K562 (cell line): ENCODE data around the gene IRF3. TPM values are rescaled to one million over a fixed set of nuclear protein-coding genes. Genes with fewer than 3 reads are reported as not detected.
A peak's percentile ranks its signal among the peaks of the same experiment; 100 is the strongest.

Experiments used
- ATAC-seq: fragments of 200-7000 bp; cut with Tn5 transposase; 3 replicates; pipeline ENCODE4 v1.9.1; 2020; ENCODE audit warnings: moderate library complexity
- BruUV-seq: library from RNA; stranded (reverse); fragments of 400-500 nt; replicated peaks from 2 replicates; lab custom pipeline; 2021; lab: Mats Ljungman, UMichigan
- CTCF ChIA-PET: fragments of 300-600 bp; formaldehyde crosslinking; extraction: SDS; loops from one replicate; lab custom pipeline; 2021; ENCODE audit warnings: low intra/inter-chr PET ratio; lab: Yijun Ruan, JAX
- POLR2A ChIA-PET: fragments of 300-600, 350-650 bp; sonication (Branson Sonifier 250); formaldehyde crosslinking; extraction: SDS; loops from one replicate; lab custom pipeline; 2021; ENCODE audit warnings: antibody characterized with exemption, inconsistent platforms; lab: Yijun Ruan, JAX
- DNase-seq, 4 experiments: peaks; one replicate each; pipeline versions ENCODE4 v3.0.0 to v3.0.0-alpha.2; 2011 to 2018; ENCODE audit warnings: low spot score in 3 of 4, mixed read lengths in 3 of 4; ENCODE audit errors: extremely low read depth in 1 of 4
- FAIRE-seq: peaks from 2 replicates; lab custom pipeline; 2011; peaks lifted over from hg19 to GRCh38; lab: Jason Lieb, UNC
- H2AFZ ChIP-seq: 2 replicates; pipeline ENCODE4 v1.6.0; 2011; ENCODE audit warnings: low read depth, low read length, control low read depth, inconsistent platforms
- H3K27ac ChIP-seq: fragments of 200-600 bp; 3 replicates; pipeline ENCODE4 v1.8.0; 2011; ENCODE audit warnings: low read depth, mild to moderate bottlenecking, control low read depth, inconsistent platforms, low read length, moderate library complexity, mixed read lengths; ENCODE audit errors: extremely low read depth
- H3K27me3 ChIP-seq, 2 experiments: fragments of 300-600 bp in 1 of 2; 2 replicates in 1 of 2; 3 replicates in 1 of 2; pipeline versions ENCODE4 v1.6.0 to v1.8.0; 2011; ENCODE audit warnings: inconsistent platforms in 2 of 2, low read length in 2 of 2, mild to moderate bottlenecking in 1 of 2, mixed read lengths in 1 of 2, moderate library complexity in 1 of 2; ENCODE audit not compliant: control insufficient read depth in 2 of 2, insufficient read depth in 2 of 2
- H3K36me3 ChIP-seq: fragments of 300-600 bp; 3 replicates; pipeline ENCODE4 v1.8.0; 2011; ENCODE audit warnings: mild to moderate bottlenecking, low read length, inconsistent platforms; ENCODE audit not compliant: control insufficient read depth, insufficient read depth
- H3K4me1 ChIP-seq, 2 experiments: fragments of 200-600 bp in 1 of 2; replicated peaks in 1 of 2; 2 replicates in 1 of 2; 3 replicates in 1 of 2; pipeline versions ENCODE4 v1.5.1 to v1.8.0; 2011; ENCODE audit warnings: inconsistent platforms in 2 of 2, low read length in 2 of 2, mild to moderate bottlenecking in 1 of 2, mixed read lengths in 1 of 2, moderate library complexity in 1 of 2; ENCODE audit not compliant: control insufficient read depth in 2 of 2, insufficient read depth in 2 of 2
- H3K4me2 ChIP-seq: 2 replicates; pipeline ENCODE4 v1.6.1; 2011; ENCODE audit warnings: low read length, control low read depth, inconsistent platforms, mixed read lengths; ENCODE audit not compliant: insufficient read depth
- H3K4me3 ChIP-seq: fragments of 200-600 bp; sonication (generic), shearing (Covaris generic); 2 replicates; pipeline ENCODE4 v1.5.1; 2016; ENCODE audit warnings: control low read depth, inconsistent platforms
- H3K79me2 ChIP-seq: fragments of 200-600 bp; 3 replicates; pipeline ENCODE4 v1.8.0; 2011; ENCODE audit warnings: low read length, inconsistent platforms; ENCODE audit not compliant: control insufficient read depth, insufficient read depth
- H3K9ac ChIP-seq, 2 experiments: 2 replicates each; pipeline versions ENCODE4 v1.6.0 to v1.6.1; 2011; ENCODE audit warnings: low read depth in 2 of 2, low read length in 2 of 2, control low read depth in 1 of 2, inconsistent platforms in 1 of 2, mild to moderate bottlenecking in 1 of 2, mixed read lengths in 1 of 2; ENCODE audit not compliant: insufficient read depth in 1 of 2
- H3K9me1 ChIP-seq: one replicate; pipeline ENCODE4 v1.6.0; 2011; ENCODE audit warnings: inconsistent platforms, mild to moderate bottlenecking, low read length, moderate library complexity; ENCODE audit not compliant: control insufficient read depth, insufficient read depth
- H3K9me3 ChIP-seq: replicated peaks from 2 replicates; pipeline ENCODE4 v1.5.1; 2011; ENCODE audit warnings: low read depth, low read length, inconsistent platforms; ENCODE audit not compliant: control insufficient read depth, insufficient read depth
- H4K20me1 ChIP-seq: replicated peaks from 2 replicates; pipeline ENCODE4 v1.6.1; 2011; ENCODE audit warnings: low read length, inconsistent platforms, mixed read lengths; ENCODE audit not compliant: control insufficient read depth, insufficient read depth
- FOXJ3 ChIP-seq: sonication (generic); formaldehyde crosslinking; IDR thresholded peaks from 2 replicates; pipeline ENCODE4 v1.4.0; 2020; ENCODE audit warnings: mild to moderate bottlenecking, missing genetic modification reagents
- POLR2G ChIP-seq: fragments of 200-400 bp; formaldehyde crosslinking; IDR thresholded peaks from 2 replicates; pipeline ENCODE4 v1.6.1; 2017; ENCODE audit warnings: low read depth, mild to moderate bottlenecking, antibody characterized with exemption, low read length, moderate library complexity
- WGBS: fragments of 100-300 bp; shearing (Covaris generic); methylation state at CpG from one replicate; pipeline ENCODE4 v1.1.6; 2016; ENCODE audit warnings: low coverage, mixed read lengths; ENCODE audit not compliant: insufficient coverage; ENCODE audit errors: missing lambda C conversion rate; 5-methylcytosine and 5-hydroxymethylcytosine counted together
- in situ Hi-C: fragments of 300-500 bp; cut with MboI; formaldehyde crosslinking; loops from 4 replicates; pipeline ENCODE4 v1.15.0; 2018; ENCODE audit warnings: inconsistent platforms, mixed read lengths
- intact Hi-C: fragments of 100-400 bp; cut with micrococcal nuclease; formaldehyde crosslinking; loops from 2 replicates; pipeline ENCODE4 v1.14.2; 2022
- polyA plus RNA-seq, 8 experiments: library from polyadenylated mRNA; depleted of rRNA in 4 of 8; stranded (reverse) in 5 of 8; unstranded in 3 of 8; fragments of >200 nt; fragmentation: Nextera tagmentation in 2 of 8; fragmentation: Illumina TruSeq in 1 of 8; extraction: Ambion mirVana in 2 of 8; extraction: Trizol in 1 of 8; gene quantifications; 2 replicates each; pipeline versions ENCODE4 v1.2.1 to v1.2.3, GENCODE V29; 2011 to 2014; ENCODE audit warnings: inconsistent platforms in 1 of 8, missing spikeins in 1 of 8
- total RNA-seq, 7 experiments: library from RNA; depleted of rRNA in 6 of 7; stranded (reverse); fragments of >200 nt in 6 of 7; fragmentation: Illumina TruSeq in 2 of 7; extraction: Trizol in 2 of 7; gene quantifications; 2 replicates each; pipeline versions ENCODE4 v1.2.1 to v1.2.3, GENCODE V29; 2011 to 2021; ENCODE audit warnings: low replicate concordance in 1 of 7

Gene IRF3
- total and polyA plus RNA-seq, 9 of the 15 experiments (the other 6 are each of a cell fraction or from before 2014, with no cell fraction given), result 7.5 to 145 (median 65.4) TPM

- ATAC-seq, result no peak
- no peaks in the 10 kb centered on the region for H3K79me2 ChIP-seq
- H4K20me1 ChIP-seq, result 0 out of 2 replicates have a peak, but pooled peaks cover 14% of the 10 kb centered on the region
- H3K9me3 ChIP-seq, result 0 out of 2 replicates have a peak, but pooled peaks cover 2% of the 10 kb centered on the region
- DNase-seq, result no peak
- in situ Hi-C loops (no loop called here), intact Hi-C loops (no loop called here)
- no peak overlapping the region for H3K4me3 ChIP-seq
- FAIRE-seq, result no peak
- peaks cover 2% of the 10 kb centered on the region for H3K9me1 ChIP-seq
- POLR2A ChIA-PET, result interaction anchor here (0.6 to 4.8 kb wide), 4 partner anchors 10 to 75 kb away, joined by 3 to 28 read pairs (median 20); partner anchors contain the start of genes BCL2L12, IRF3, PRRG2 and RRAS
- H3K27me3 ChIP-seq, result no peaks in the 10 kb centered on the region
- H3K4me1 ChIP-seq, result peaks cover 0 to 18% of the 10 kb centered on the region in 2 experiments; a peak in 2 of 5 replicates
- no TSS peak for BruUV-seq
- H3K9ac ChIP-seq, result no peak overlapping the region
- TF ChIP-seq FOXJ3 (CRISPR knock-in tag), result no peak
- 0 out of 2 replicates have a peak, but pooled peaks have one; percentile 4 for TF ChIP-seq POLR2G
- CTCF ChIA-PET, result no interaction called here
- H3K27ac ChIP-seq, result no peak overlapping the region
- H3K4me2 ChIP-seq, result no peak overlapping the region
- WGBS, result 92% methylated on average over 17 of the region's 17 CpGs
- no peak overlapping the region for H2AFZ ChIP-seq
- peaks cover 89% of the 10 kb centered on the region; the same call in 2 of the 3 replicates for H3K36me3 ChIP-seq
Observed at GRCh38 chr19:49656456-49657109, 9.1 kb downstream of the IRF3 start.
